ENCODE measurements around the gene MSI2. TPM values are rescaled to one million over a fixed set of nuclear protein-coding genes. Genes with fewer than 3 reads are reported as not detected.

MSI2 gene
- total RNA-seq, 1 donor from 2014 or later: 33.8 TPM

DNA sequence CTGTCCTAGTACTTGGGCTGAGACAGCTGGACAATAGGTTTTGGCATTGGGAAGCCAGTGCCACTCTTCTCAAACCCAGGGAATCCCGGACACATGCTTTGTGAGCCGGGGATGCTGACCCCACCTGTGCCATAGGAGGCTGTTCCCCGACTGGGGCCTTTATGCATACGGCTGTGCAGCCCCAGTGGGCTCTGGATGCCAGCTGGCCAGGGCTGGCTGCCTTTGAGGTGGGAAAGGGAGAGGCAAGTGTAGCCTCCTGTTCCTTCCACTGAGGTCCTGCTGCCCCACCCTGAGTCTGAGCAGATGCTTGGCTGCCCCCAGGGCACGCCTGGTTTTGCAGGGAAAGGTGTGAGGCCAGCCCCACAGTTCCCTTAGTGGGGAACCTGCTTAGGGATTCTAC lies 383.1 kb downstream of the MSI2 start:
- no peak for DNase-seq (ENCODE audit: low read depth)
- TF ChIP-seq, protein P1, sequence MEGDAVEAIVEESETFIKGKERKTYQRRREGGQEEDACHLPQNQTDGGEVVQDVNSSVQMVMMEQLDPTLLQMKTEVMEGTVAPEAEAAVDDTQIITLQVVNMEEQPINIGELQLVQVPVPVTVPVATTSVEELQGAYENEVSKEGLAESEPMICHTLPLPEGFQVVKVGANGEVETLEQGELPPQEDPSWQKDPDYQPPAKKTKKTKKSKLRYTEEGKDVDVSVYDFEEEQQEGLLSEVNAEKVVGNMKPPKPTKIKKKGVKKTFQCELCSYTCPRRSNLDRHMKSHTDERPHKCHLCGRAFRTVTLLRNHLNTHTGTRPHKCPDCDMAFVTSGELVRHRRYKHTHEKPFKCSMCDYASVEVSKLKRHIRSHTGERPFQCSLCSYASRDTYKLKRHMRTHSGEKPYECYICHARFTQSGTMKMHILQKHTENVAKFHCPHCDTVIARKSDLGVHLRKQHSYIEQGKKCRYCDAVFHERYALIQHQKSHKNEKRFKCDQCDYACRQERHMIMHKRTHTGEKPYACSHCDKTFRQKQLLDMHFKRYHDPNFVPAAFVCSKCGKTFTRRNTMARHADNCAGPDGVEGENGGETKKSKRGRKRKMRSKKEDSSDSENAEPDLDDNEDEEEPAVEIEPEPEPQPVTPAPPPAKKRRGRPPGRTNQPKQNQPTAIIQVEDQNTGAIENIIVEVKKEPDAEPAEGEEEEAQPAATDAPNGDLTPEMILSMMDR (IDR thresholded peaks at IDR 0.05; ENCODE audit: insufficient read depth, low read length, poor library complexity, severe bottlenecking): no peak
- no peak overlapping the region for H3K4me3 ChIP-seq (ENCODE audit: low read depth, low read length)
- H3K27me3 ChIP-seq (ENCODE audit: control insufficient read depth, insufficient read depth, low read length): no peaks in the 10 kb centered on the region
- peaks cover 2% of the 10 kb centered on the region for H3K36me3 ChIP-seq (ENCODE audit: control insufficient read depth, insufficient read depth, low read length)

DNA sequence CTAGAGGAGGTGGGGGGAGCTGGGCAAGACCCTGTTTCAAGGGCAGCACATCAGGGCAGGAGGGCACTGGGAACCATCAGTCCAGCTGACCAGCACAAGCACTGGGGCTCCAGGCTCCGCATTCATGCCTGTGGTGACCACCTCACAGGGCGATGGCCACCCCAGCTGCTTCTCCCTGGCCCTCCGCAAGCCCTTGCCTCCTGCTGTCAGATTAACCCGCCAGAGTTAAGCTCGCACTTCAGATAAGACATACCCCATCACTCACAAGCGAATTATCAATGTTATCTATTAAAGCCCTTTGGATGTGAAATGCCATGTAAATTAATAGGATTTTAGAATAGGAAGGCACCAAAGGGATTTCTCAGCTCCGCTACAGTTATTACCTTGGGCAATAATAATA lies 383.8 kb downstream of the MSI2 start:
- no peak overlapping the region for H3K4me3 ChIP-seq (ENCODE audit: low read depth, low read length)
- H3K36me3 ChIP-seq (ENCODE audit: control insufficient read depth, insufficient read depth, low read length): peaks cover 2% of the 10 kb centered on the region
- TF ChIP-seq, protein P1 (IDR thresholded peaks at IDR 0.05; ENCODE audit: insufficient read depth, low read length, poor library complexity, severe bottlenecking): no peak
- no peak for DNase-seq (ENCODE audit: low read depth)
- no peaks in the 10 kb centered on the region for H3K27me3 ChIP-seq (ENCODE audit: control insufficient read depth, insufficient read depth, low read length)

DNA sequence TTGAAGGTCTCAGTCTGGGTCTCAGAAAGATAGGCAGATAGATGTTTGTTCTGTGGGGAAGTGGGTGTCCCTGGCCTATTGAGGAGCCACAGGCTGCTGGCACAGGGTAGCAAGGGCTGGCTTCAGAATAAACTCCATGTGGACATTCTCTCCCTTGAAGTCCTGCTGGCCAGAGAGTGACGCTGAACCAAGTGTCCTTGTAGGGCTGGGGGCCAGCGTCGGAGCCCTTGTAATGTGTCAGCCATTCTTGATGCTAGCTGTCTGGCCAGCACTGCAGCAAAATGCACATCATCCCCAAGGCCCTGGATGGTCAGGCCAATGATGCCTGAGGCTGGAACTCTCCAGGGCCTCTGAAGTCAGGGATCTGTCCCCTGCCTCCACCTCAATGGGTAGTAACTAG lies 385.4 kb downstream of the MSI2 start:
- TF ChIP-seq, protein P1 (IDR thresholded peaks at IDR 0.05; ENCODE audit: insufficient read depth, low read length, poor library complexity, severe bottlenecking): no peak
- H3K4me3 ChIP-seq (ENCODE audit: low read depth, low read length): no peak overlapping the region
- no peaks in the 10 kb centered on the region for H3K27me3 ChIP-seq (ENCODE audit: control insufficient read depth, insufficient read depth, low read length)
- no peak for DNase-seq (ENCODE audit: low read depth)
- H3K36me3 ChIP-seq (ENCODE audit: control insufficient read depth, insufficient read depth, low read length): peaks cover 2% of the 10 kb centered on the region

DNA sequence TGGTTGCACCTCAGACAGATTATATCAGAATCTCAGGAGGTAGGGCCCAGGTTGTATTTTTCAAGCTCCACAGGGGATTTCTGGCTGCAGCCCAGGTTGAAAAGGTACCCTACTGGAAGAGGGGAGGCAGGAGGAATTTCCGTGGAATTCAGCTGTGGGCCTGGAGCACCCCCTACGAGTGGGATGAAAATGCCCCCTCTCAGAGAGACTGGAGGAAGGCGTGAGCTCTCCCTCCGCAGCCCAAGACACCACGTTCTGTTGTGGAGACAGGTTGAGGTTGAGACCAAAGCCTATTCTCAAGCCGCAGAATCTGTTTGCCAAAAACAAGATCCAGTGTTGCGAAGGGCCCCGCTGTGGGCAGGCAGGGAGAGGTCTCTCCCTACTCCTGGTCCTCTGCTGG lies 386.7 kb downstream of the MSI2 start:
- TF ChIP-seq, protein P1 (IDR thresholded peaks at IDR 0.05; ENCODE audit: insufficient read depth, low read length, poor library complexity, severe bottlenecking): no peak
- no peaks in the 10 kb centered on the region for H3K27me3 ChIP-seq (ENCODE audit: control insufficient read depth, insufficient read depth, low read length)
- DNase-seq (ENCODE audit: low read depth): no peak
- peaks cover 2% of the 10 kb centered on the region for H3K36me3 ChIP-seq (ENCODE audit: control insufficient read depth, insufficient read depth, low read length)
- no peak overlapping the region for H3K4me3 ChIP-seq (ENCODE audit: low read depth, low read length)

DNA sequence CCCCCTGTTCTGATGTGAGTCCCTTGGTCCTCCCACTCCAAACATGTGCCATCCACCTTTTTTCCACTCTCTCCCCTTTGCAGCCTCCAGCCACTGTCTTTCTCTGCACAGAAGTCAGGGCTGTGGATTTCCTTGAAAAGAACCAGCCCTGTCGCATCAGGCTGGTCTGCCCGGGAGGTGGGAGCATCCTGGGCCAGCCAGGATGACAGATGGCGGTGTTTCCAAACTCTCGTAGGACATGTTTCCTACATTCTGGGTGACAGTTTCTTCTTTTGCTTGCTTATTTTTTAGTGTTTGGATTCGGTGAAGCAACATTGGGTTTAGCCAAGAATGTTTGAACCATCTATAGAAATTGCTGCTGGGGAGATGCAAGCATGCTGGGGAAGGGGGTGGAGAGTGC lies 388.0 kb downstream of the MSI2 start:
- no peak for DNase-seq (ENCODE audit: low read depth)
- H3K36me3 ChIP-seq (ENCODE audit: control insufficient read depth, insufficient read depth, low read length): no peaks in the 10 kb centered on the region

More for the DNA sequence above, 388.0 kb downstream of the MSI2 start:
- TF ChIP-seq, protein P1 (IDR thresholded peaks at IDR 0.05; ENCODE audit: insufficient read depth, low read length, poor library complexity, severe bottlenecking): no peak
- Histone ChIP-seq H3K4me3 (ENCODE audit: low read depth, low read length) (no peak overlapping the region), H3K27me3 (ENCODE audit: control insufficient read depth, insufficient read depth, low read length) (no peaks in the 10 kb centered on the region)
